Measurements from ENCODE around the gene SNX7. TPM values are rescaled to one million over a fixed set of nuclear protein-coding genes. Genes with fewer than 3 reads are reported as not detected.
A peak's percentile ranks its signal among the peaks of the same experiment; 100 is the strongest.

Gene SNX7
- total and polyA plus RNA-seq, 2 donors (not counting 1 experiment from before 2014, with no cell fraction given), result 48.6 to 60.9 TPM

DNA sequence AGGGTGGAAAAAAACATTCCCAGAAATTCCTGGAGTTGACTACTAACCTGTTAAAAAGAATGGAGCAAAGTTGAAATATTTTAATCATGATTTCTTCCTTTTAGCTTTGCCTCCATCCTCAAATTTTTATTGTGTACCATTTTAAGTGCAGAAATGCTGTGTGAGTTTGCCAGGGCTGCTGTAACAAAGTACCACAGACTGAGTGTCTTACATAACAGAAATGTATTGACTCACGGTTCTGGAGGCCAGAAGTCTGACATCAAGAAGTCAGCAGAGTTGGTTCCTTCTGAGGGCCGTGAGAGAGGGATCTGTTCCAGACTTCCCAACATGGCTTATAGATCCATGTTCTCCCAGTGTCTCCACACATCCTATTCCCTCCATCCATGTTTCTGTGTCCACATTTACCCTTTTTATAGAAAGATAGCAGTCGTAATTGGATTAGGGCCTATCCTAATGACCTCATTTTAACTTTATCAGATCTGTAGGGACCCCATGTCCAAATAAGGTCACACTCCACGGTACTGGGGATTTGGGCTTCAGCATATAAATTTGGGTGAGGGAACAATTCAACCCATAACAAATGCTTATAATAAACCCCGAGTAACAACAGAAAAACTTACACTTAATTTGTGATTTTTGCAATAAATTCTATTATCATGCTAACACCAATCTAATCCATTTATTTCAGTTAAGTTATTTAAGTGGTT lies 12.7 kb downstream of the SNX7 start:
- Histone ChIP-seq H2AFZ (ENCODE audit: low read length) (no peak overlapping the region), H3K4me3 (replicated peaks in 1 of 4; ENCODE audit: control extremely low read depth in 1 of 4, insufficient read depth in 1 of 4, low read depth in 3 of 4, low read length in 4 of 4) (no peak overlapping the region), H3K9ac (ENCODE audit: insufficient read depth, low read length) (no peak overlapping the region), H3K36me3 (ENCODE audit: control insufficient read depth, insufficient read depth, low read length) (no peaks in the 10 kb centered on the region), H4K20me1 (ENCODE audit: control insufficient read depth, extremely low read depth, insufficient read depth, low read length) (no peaks in the 10 kb centered on the region), H3K27me3 (ENCODE audit: control insufficient read depth, insufficient read depth, low read length) (no peaks in the 10 kb centered on the region), H3K4me1 (ENCODE audit: control insufficient read depth, extremely low read depth, insufficient read depth, low read length) (no peaks in the 10 kb centered on the region), H3K9me3 (ENCODE audit: control insufficient read depth, insufficient read depth, low read depth, low read length) (no peaks in the 10 kb centered on the region), H3K4me2 (ENCODE audit: extremely low read depth, insufficient read depth, low read length) (no peak overlapping the region), H3K79me2 (ENCODE audit: control insufficient read depth, insufficient read depth, low read length) (no peaks in the 10 kb centered on the region), H3K27ac (ENCODE audit: insufficient read depth, low read length) (no peak overlapping the region)
- TF ChIP-seq, protein P1, sequence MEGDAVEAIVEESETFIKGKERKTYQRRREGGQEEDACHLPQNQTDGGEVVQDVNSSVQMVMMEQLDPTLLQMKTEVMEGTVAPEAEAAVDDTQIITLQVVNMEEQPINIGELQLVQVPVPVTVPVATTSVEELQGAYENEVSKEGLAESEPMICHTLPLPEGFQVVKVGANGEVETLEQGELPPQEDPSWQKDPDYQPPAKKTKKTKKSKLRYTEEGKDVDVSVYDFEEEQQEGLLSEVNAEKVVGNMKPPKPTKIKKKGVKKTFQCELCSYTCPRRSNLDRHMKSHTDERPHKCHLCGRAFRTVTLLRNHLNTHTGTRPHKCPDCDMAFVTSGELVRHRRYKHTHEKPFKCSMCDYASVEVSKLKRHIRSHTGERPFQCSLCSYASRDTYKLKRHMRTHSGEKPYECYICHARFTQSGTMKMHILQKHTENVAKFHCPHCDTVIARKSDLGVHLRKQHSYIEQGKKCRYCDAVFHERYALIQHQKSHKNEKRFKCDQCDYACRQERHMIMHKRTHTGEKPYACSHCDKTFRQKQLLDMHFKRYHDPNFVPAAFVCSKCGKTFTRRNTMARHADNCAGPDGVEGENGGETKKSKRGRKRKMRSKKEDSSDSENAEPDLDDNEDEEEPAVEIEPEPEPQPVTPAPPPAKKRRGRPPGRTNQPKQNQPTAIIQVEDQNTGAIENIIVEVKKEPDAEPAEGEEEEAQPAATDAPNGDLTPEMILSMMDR (conservative IDR thresholded peaks at IDR 0.05 in 1 of 2, IDR thresholded peaks at IDR 0.05 in 1 of 2; ENCODE audit: low read depth in 1 of 2, low read length in 2 of 2), result no peak
- no peak for TF ChIP-seq EZH2 (IDR thresholded peaks at IDR 0.05; ENCODE audit: low read length, missing control alignments)
- DNase-seq (ENCODE audit: low read depth in 2 of 2), result peak; percentile 13 to 79

DNA sequence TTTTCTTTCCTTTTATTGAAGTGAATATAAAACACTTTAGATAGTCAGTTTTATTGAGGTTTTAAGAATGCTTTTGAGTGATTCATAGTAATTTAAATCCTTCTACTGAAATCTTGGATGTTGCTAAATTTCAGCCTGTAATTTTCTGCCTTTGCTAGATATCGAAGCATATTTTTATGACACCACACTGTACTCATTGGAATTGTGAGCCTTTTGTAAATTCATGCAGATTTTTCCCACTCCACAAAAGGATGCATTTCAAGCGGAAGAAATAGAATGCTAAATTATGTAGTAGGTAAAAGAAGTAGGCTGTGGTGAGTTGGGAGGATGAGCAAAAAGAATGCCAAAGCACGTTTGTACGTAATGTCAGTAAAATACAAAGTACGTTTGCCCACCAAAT lies 13.8 kb downstream of the SNX7 start:
- Histone ChIP-seq H3K4me3 (replicated peaks in 1 of 4; ENCODE audit: control extremely low read depth in 1 of 4, insufficient read depth in 1 of 4, low read depth in 3 of 4, low read length in 4 of 4) (no peak overlapping the region), H3K4me1 (ENCODE audit: control insufficient read depth, extremely low read depth, insufficient read depth, low read length) (no peaks in the 10 kb centered on the region), H4K20me1 (ENCODE audit: control insufficient read depth, extremely low read depth, insufficient read depth, low read length) (no peaks in the 10 kb centered on the region), H3K36me3 (ENCODE audit: control insufficient read depth, insufficient read depth, low read length) (no peaks in the 10 kb centered on the region), H3K9me3 (ENCODE audit: control insufficient read depth, insufficient read depth, low read depth, low read length) (no peaks in the 10 kb centered on the region), H3K27me3 (ENCODE audit: control insufficient read depth, insufficient read depth, low read length) (no peaks in the 10 kb centered on the region), H3K4me2 (ENCODE audit: extremely low read depth, insufficient read depth, low read length) (no peak overlapping the region), H3K27ac (ENCODE audit: insufficient read depth, low read length) (no peak overlapping the region), H2AFZ (ENCODE audit: low read length) (no peak overlapping the region), H3K79me2 (ENCODE audit: control insufficient read depth, insufficient read depth, low read length) (no peaks in the 10 kb centered on the region), H3K9ac (ENCODE audit: insufficient read depth, low read length) (no peak overlapping the region)
- TF ChIP-seq EZH2 (IDR thresholded peaks at IDR 0.05; ENCODE audit: low read length, missing control alignments), result no peak
- TF ChIP-seq, protein P1 (conservative IDR thresholded peaks at IDR 0.05 in 1 of 2, IDR thresholded peaks at IDR 0.05 in 1 of 2; ENCODE audit: low read depth in 1 of 2, low read length in 2 of 2), result no peak
- DNase-seq (ENCODE audit: low read depth in 2 of 2), result peak in 1 of 2 donors; percentile 13

DNA sequence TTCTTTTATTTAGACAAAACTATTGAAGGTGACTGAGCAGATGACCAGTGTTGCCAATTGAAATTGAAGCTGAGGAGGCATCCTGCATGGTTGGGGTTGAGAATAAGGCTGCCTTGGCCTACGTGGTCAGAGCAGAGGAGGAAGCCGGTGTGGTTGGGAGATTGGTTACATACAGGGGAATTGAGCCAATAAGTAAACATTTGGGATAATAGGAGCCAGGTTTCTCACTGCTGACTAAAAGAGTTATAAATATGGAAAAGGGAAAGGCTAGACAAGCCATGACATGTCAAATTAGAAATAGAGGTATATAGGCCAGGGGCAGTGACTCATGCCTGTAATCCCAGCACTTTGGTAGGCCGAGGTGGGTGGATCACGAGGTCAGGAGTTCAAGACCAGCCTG lies 15.8 kb downstream of the SNX7 start:
- no peak overlapping the region for H3K4me2 ChIP-seq (ENCODE audit: extremely low read depth, insufficient read depth, low read length)
- no peak overlapping the region for H3K9ac ChIP-seq (ENCODE audit: insufficient read depth, low read length)
- no peak overlapping the region for H3K4me3 ChIP-seq (replicated peaks in 1 of 4; ENCODE audit: control extremely low read depth in 1 of 4, insufficient read depth in 1 of 4, low read depth in 3 of 4, low read length in 4 of 4)
- no peaks in the 10 kb centered on the region for H3K9me3 ChIP-seq (ENCODE audit: control insufficient read depth, insufficient read depth, low read depth, low read length)
- TF ChIP-seq, protein P1 (conservative IDR thresholded peaks at IDR 0.05 in 1 of 2, IDR thresholded peaks at IDR 0.05 in 1 of 2; ENCODE audit: low read depth in 1 of 2, low read length in 2 of 2), result no peak
- no peak for TF ChIP-seq EZH2 (IDR thresholded peaks at IDR 0.05; ENCODE audit: low read length, missing control alignments)
- H3K36me3 ChIP-seq (ENCODE audit: control insufficient read depth, insufficient read depth, low read length), result no peaks in the 10 kb centered on the region
- no peak overlapping the region for H3K27ac ChIP-seq (ENCODE audit: insufficient read depth, low read length)
- H3K27me3 ChIP-seq (ENCODE audit: control insufficient read depth, insufficient read depth, low read length), result no peaks in the 10 kb centered on the region
- DNase-seq (ENCODE audit: low read depth in 2 of 2), result peak; percentile 59 to 93
- H2AFZ ChIP-seq (ENCODE audit: low read length), result no peak overlapping the region
- H3K79me2 ChIP-seq (ENCODE audit: control insufficient read depth, insufficient read depth, low read length), result no peaks in the 10 kb centered on the region
- H3K4me1 ChIP-seq (ENCODE audit: control insufficient read depth, extremely low read depth, insufficient read depth, low read length), result no peaks in the 10 kb centered on the region
- H4K20me1 ChIP-seq (ENCODE audit: control insufficient read depth, extremely low read depth, insufficient read depth, low read length), result no peaks in the 10 kb centered on the region
